ENCODE measurements around the gene GATAD2A. TPM values are rescaled to one million over a fixed set of nuclear protein-coding genes. Genes with fewer than 3 reads are reported as not detected.

GATAD2A gene
- total RNA-seq, 1 experiment from 2014 or later: 189 TPM

DNA sequence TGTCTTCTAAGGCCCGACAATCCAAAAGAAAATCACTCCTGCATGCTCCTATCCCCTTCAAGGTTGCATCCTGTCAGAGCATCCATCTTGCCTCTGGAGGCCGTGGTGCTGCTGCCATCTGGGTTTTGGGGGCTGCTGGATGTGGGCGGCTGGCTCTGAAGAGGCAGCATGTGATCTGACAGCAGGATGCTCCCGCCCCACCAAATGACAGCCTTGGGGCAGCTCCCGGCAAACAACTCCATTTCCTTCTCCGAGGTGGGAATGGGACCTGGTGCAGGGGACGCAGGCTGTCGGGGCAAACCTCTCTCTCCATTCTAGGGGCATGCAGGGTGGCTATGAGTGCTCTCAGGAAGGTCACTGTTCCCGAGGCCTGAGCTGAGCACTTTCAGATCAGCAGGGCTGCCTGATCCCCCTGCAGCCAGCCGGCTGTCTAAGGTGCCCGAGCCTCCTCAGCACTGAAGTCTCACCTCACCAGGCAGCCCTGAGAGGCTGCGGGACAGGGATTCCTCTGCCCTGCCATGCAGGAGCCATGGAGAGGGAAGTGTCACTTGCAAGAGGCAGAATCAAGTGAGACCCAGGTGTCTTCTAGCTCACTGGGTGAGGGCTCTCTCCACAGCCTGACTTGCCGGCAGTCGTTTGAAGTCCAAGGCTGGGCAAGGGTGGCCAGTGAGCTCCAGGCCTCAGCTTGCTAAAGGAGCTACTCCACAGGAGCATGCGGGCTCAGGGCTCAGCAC, 81.0 kb downstream of the GATAD2A start:
- peaks cover 9 to 23% (median 19%) of the 10 kb centered on the region in 3 experiments; a peak in 6 of 7 replicates for H3K36me3 Mint-ChIP-seq (ENCODE audit: insufficient read depth in 1 of 3, low read depth in 3 of 3)
- H2BK5ac ChIP-seq (ENCODE audit: insufficient read length, low read length): no peak overlapping the region
- H2BK120ac ChIP-seq (ENCODE audit: low read depth, low read length, poor library complexity, severe bottlenecking): no peak overlapping the region
- H3K4me1 Mint-ChIP-seq: peaks cover 55 to 63% of the 10 kb centered on the region in 2 experiments
- peak overlapping the region; percentile 53 to 86 (median 72); a peak in 4 of 7 replicates for H3K27ac Mint-ChIP-seq
- H3K79me2 ChIP-seq (ENCODE audit: insufficient read depth, low read length): peaks cover 8% of the 10 kb centered on the region; the same call in 1 of the 2 replicates
- no peaks in the 10 kb centered on the region for H3K27me3 Mint-ChIP-seq (ENCODE audit: low read depth)
- no peak overlapping the region for H3K14ac ChIP-seq (ENCODE audit: insufficient read depth, low read length)
- no peaks in the 10 kb centered on the region for H3K9me3 Mint-ChIP-seq
- H3K27ac ChIP-seq (ENCODE audit: insufficient read length, low read depth, low read length): no peak overlapping the region
- no peak for DNase-seq
- no peaks in the 10 kb centered on the region for H3K23me2 ChIP-seq (ENCODE audit: insufficient read length, low read depth, low read length, poor library complexity, severe bottlenecking)
- no peak overlapping the region for H2BK12ac ChIP-seq (ENCODE audit: insufficient read length, low read depth, low read length)
- H3K79me1 ChIP-seq (ENCODE audit: insufficient read depth, low read depth, low read length, poor library complexity, severe bottlenecking): no peaks in the 10 kb centered on the region
- H3K4ac ChIP-seq (ENCODE audit: low read depth, low read length): no peak overlapping the region
- H3K9me3 ChIP-seq (ENCODE audit: control insufficient read depth, low read depth, low read length): no peaks in the 10 kb centered on the region
- peaks cover 4% of the 10 kb centered on the region for H4K20me1 ChIP-seq (ENCODE audit: control insufficient read depth, insufficient read depth, insufficient read length)
- H4K8ac ChIP-seq (replicated peaks; ENCODE audit: insufficient read length, low read depth, low read length): no peak overlapping the region
- no peak overlapping the region for H2BK20ac ChIP-seq (ENCODE audit: low read depth, low read length, poor library complexity, severe bottlenecking)
- TF ChIP-seq CTCF (conservative IDR thresholded peaks at IDR 0.05): no peak
- H3T11ph ChIP-seq (ENCODE audit: low read length): no peak overlapping the region
- H4K91ac ChIP-seq (ENCODE audit: insufficient read length, low read depth, low read length): no peak overlapping the region
- no CpG with 5 or more reads among the region's 15 CpGs for WGBS (ENCODE audit: extremely low coverage, insufficient read length, low lambda C conversion rate)
- H3K56ac ChIP-seq (ENCODE audit: insufficient read length, low read depth, low read length): no peak overlapping the region
- H3K18ac ChIP-seq (ENCODE audit: insufficient read length, low read depth, low read length): no peak overlapping the region
- H2AFZ ChIP-seq (ENCODE audit: low read length): no peak overlapping the region
- H3K23ac ChIP-seq (ENCODE audit: insufficient read length, low read depth, low read length): no peak overlapping the region
- H3K4me1 ChIP-seq (ENCODE audit: insufficient read depth, low read length): peaks cover 9% of the 10 kb centered on the region; the same call in 1 of the 2 replicates
- H4K5ac ChIP-seq (ENCODE audit: insufficient read length, low read depth, low read length): no peak overlapping the region
- no peaks in the 10 kb centered on the region for H3K27me3 ChIP-seq (ENCODE audit: insufficient read depth, low read length)
- no peak overlapping the region for H3K4me2 ChIP-seq (ENCODE audit: insufficient read depth, insufficient read length, low read length)
- no peak overlapping the region for H3K9ac ChIP-seq (ENCODE audit: extremely low read depth, insufficient read length, low read length)
- no peak overlapping the region for H2AK5ac ChIP-seq (ENCODE audit: insufficient read length, low read length)
- H2BK15ac ChIP-seq (ENCODE audit: low read depth, low read length): no peak overlapping the region
- H3K4me3 Mint-ChIP-seq: no peak overlapping the region; a peak in 1 of 5 replicates
